Liver (tissue), 5 donors: ENCODE measurements around the gene CLEC18A. TPM values are rescaled to one million over a fixed set of nuclear protein-coding genes. Genes with fewer than 3 reads are reported as not detected.

Experiments
- polyA plus RNA-seq, 2 donors: library from polyadenylated mRNA; stranded (reverse) in 1 of 2; unstranded in 1 of 2; fragments of 200-250 nt in 1 of 2; fragments of >200 nt in 1 of 2; fragmentation: Nextera tagmentation in 1 of 2; extraction: Ambion mirVana in 1 of 2; gene quantifications; one replicate each; pipeline versions ENCODE4 v1.2.1 to v1.2.3, GENCODE V29; 2013 to 2015
- small RNA-seq: library from RNA; depleted of rRNA; stranded (forward); fragments of <200 nt; gene quantifications from one replicate; pipeline ENCODE3, GENCODE V24; 2014
- total RNA-seq, 2 donors: library from RNA; depleted of rRNA; stranded (reverse); fragments of >200 nt; gene quantifications; one replicate each; pipeline ENCODE4 v1.2.3, GENCODE V29; 2014
- donor health status: healthy.
- donor health status: healthy.
- donor health status: healthy.

Gene CLEC18A
- total and polyA plus RNA-seq, 4 donors = 0.05 to 1.0 (median 0.24) TPM

Small RNA genes within 50 kb of the gene (small RNA-seq; reads per million reads assigned to genes)
- gene AC026468.1 = not detected
- 67.8 reads per million, percentile 97 among the genes with 10 or more reads in this experiment for gene MIR140

Other genes with a start within 250 kb of the CLEC18A start
- gene NQO1, start 224.8 kb upstream of the CLEC18A start, total RNA-seq = 1 to 10 TPM; 1.9 TPM
- gene NQO1, start 224.8 kb upstream of the CLEC18A start, polyA plus RNA-seq = 1 to 10 TPM in 1 of 2 donors, under 1 TPM in 1; 0.92 to 5.5 TPM
- 10 to 100 TPM in 1 of 2 donors, 1 to 10 TPM in 1; 6.9 to 10.1 TPM for gene NOB1, start 196.4 kb upstream of the CLEC18A start, total RNA-seq
- 10 to 100 TPM; 14.9 to 19.7 TPM for gene NOB1, start 196.4 kb upstream of the CLEC18A start, polyA plus RNA-seq
- gene WWP2, start 189.0 kb upstream of the CLEC18A start, total RNA-seq = 10 to 100 TPM; 15.8 to 22.7 TPM
- 10 to 100 TPM in 1 of 2 donors, 1 to 10 TPM in 1; 8.6 to 11.5 TPM for gene WWP2, start 189.0 kb upstream of the CLEC18A start, polyA plus RNA-seq
- 10 to 100 TPM in 1 of 2 donors, 1 to 10 TPM in 1; 9.6 to 13.5 TPM for gene PDPR, start 163.0 kb downstream of the CLEC18A start, total RNA-seq
- 1 to 10 TPM; 2.2 to 3.4 TPM for gene PDPR, start 163.0 kb downstream of the CLEC18A start, polyA plus RNA-seq
- under 1 TPM; 0.05 to 0.25 TPM for gene CLEC18C, start 222.5 kb downstream of the CLEC18A start, total RNA-seq
- gene CLEC18C, start 222.5 kb downstream of the CLEC18A start, polyA plus RNA-seq = under 1 TPM in 1 of 2 donors, not detected in 1; 0.03 TPM